PC-9 (cell line): ENCODE measurements around the gene ACOX1. TPM values are rescaled to one million over a fixed set of nuclear protein-coding genes. Genes with fewer than 3 reads are reported as not detected.
A peak's percentile ranks its signal among the peaks of the same experiment; 100 is the strongest.

Experiments used
- BruUV-seq: library from RNA; stranded (reverse); fragments of 400-500 nt; replicated peaks from 2 replicates; lab custom pipeline; 2021; lab: Mats Ljungman, UMichigan
- CTCF ChIA-PET: fragments of 300-600 bp; sonication (Branson Sonifier 250); formaldehyde crosslinking; loops from one replicate; lab custom pipeline; 2022; ENCODE audit warnings: antibody characterized with exemption; lab: Charles Lee
- POLR2A ChIA-PET: fragments of 300-600 bp; sonication (Branson Sonifier 250); formaldehyde crosslinking; loops from one replicate; lab custom pipeline; 2022; ENCODE audit warnings: antibody characterized with exemption; ENCODE audit not compliant: unreplicated experiment; lab: Charles Lee
- DNase-seq, 2 experiments: peaks; one replicate each; pipeline versions ENCODE4 v3.0.0 to v3.0.0-alpha.2; 2015 to 2022; ENCODE audit warnings: mixed read lengths in 1 of 2
- H2AFZ ChIP-seq: fragments of 200-600 bp; sonication (generic); 2 replicates; pipeline ENCODE4 v1.8.1; 2017; ENCODE audit warnings: antibody characterized with exemption
- H3F3A ChIP-seq: fragments of 200-600 bp; sonication (generic); 2 replicates; pipeline ENCODE4 v1.8.1; 2017; ENCODE audit warnings: antibody characterized with exemption, mild to moderate bottlenecking, low read depth; ENCODE audit not compliant: insufficient read depth
- H3K27ac ChIP-seq: fragments of 200-600 bp; sonication (generic); 2 replicates; pipeline ENCODE4 v1.6.1; 2016; ENCODE audit warnings: mixed run types
- H3K27me3 ChIP-seq: fragments of 200-600 bp; sonication (generic); 2 replicates; pipeline ENCODE4 v1.6.1; 2016; ENCODE audit warnings: low read depth, mixed run types; ENCODE audit not compliant: insufficient read depth
- H3K36me3 ChIP-seq: fragments of 200-600 bp; sonication (generic); 2 replicates; pipeline ENCODE4 v1.6.1; 2016; ENCODE audit warnings: low read depth, mixed run types
- H3K4me1 ChIP-seq: fragments of 200-600 bp; sonication (generic); replicated peaks from 2 replicates; pipeline ENCODE4 v1.6.1; 2016; ENCODE audit warnings: mixed run types; ENCODE audit not compliant: insufficient read depth
- H3K4me2 ChIP-seq: fragments of 200-600 bp; sonication (generic); 2 replicates; pipeline ENCODE4 v1.6.1; 2017; ENCODE audit warnings: mixed run types
- H3K4me3 ChIP-seq: fragments of 200-600 bp; sonication (generic); 2 replicates; pipeline ENCODE4 v1.6.1; 2016; ENCODE audit warnings: mixed run types
- H3K79me2 ChIP-seq: fragments of 200-600 bp; sonication (generic); 2 replicates; pipeline ENCODE4 v1.6.1; 2017; ENCODE audit warnings: low read depth, mixed run types
- H3K9me2 ChIP-seq: fragments of 200-600 bp; sonication (generic); 2 replicates; pipeline ENCODE4 v1.8.1; 2017; ENCODE audit warnings: mild to moderate bottlenecking; ENCODE audit not compliant: insufficient read depth
- H3K9me3 ChIP-seq: fragments of 200-600 bp; sonication (generic); 2 replicates; pipeline ENCODE4 v1.8.1; 2016; ENCODE audit warnings: low read depth; ENCODE audit not compliant: insufficient read depth
- H4K20me1 ChIP-seq: fragments of 200-600 bp; sonication (generic); 2 replicates; pipeline ENCODE4 v1.8.1; 2017; ENCODE audit not compliant: insufficient read depth
- CTCF ChIP-seq: fragments of 200-600 bp; sonication (generic); conservative IDR thresholded peaks from 2 replicates; pipeline ENCODE4 v1.6.1; 2017; ENCODE audit warnings: mixed run types, antibody characterized with exemption, mild to moderate bottlenecking, moderate library complexity
- EZH2 ChIP-seq: fragments of 200-600 bp; sonication (generic); IDR thresholded peaks from 2 replicates; pipeline ENCODE4 v1.8.0; 2017; ENCODE audit warnings: antibody characterized with exemption, low read depth
- intact Hi-C: fragments of 100-400 bp; cut with micrococcal nuclease; formaldehyde crosslinking; loops from one replicate; pipeline ENCODE4 v1.10.0; 2022; ENCODE audit not compliant: unreplicated experiment
- total RNA-seq: library from RNA; stranded (reverse); gene quantifications from 2 replicates; pipeline ENCODE4 v1.2.3, GENCODE V29; 2021

The ACOX1 gene
- total RNA-seq, 1 experiment from 2014 or later, result 35.5 TPM

DNA sequence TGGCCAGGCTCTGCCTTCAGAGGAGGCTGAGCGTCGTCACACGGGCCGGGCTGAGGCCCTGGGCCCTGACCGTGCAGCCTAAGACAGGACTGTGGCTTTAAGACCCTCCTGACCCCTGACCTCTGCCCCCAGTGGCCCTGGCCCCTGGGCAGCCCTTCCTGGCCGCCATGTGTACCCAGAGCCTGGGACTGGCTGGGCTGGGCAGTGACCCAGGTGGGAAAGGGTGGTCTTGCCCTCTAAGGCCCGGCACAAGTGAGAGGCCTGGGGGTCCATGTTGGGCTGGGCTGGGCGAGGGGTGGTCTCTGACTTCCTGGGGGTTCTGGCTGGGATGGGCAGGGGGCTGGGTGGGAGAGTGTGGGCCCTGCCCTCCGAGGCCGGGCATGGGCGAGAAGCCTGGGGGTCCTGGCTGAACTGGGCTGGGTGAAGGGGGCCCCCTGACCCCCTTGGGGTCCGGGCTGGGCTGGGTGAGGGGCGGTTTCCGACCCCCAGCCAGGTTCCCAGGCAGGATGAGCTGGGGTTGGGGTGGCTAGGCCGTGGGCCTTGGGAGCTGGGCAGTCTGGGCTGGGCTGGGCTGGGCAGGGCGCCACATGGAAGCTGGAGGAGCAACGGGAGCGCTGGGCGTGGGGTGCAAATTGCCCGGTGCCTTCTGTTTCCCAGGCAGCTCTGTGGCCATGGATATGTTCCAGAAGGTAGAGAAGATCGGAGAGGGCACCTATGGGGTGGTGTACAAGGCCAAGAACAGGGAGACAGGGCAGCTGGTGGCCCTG lies 22.0 kb upstream of the ACOX1 start, which contains the start of gene CDK3:
Gene CDK3, plus strand, starts transcription at position 101 of the 767 bp plus-strand sequence. Its CDS starts 571 bp downstream, at position 672.
- no peaks in the 10 kb centered on the region for H3K36me3 ChIP-seq
- no peak within 1 kb of the TSS for H3K4me2 ChIP-seq
- H3K79me2 ChIP-seq, result no peaks in the 10 kb centered on the region
- intact Hi-C loops, result loop anchor here (10.0 kb wide), 1 partner anchor 226 kb away; a partner anchor contains a TSS
- H3K4me3 ChIP-seq, result no peak within 1 kb of the TSS
- TF ChIP-seq EZH2 (no peak), CTCF (peak; percentile 63)
- no peaks in the 10 kb centered on the region for H4K20me1 ChIP-seq
- H2AFZ ChIP-seq, result no peak within 1 kb of the TSS
- H3K9me3 ChIP-seq, result no peaks in the 10 kb centered on the region
- peaks cover 44% of the 10 kb centered on the region for H3K4me1 ChIP-seq
- H3F3A ChIP-seq, result peaks cover 57% of the 10 kb centered on the region
- POLR2A ChIA-PET, result interaction anchor here (0.6 kb wide), 1 partner anchor 221 kb away, joined by 3 read pairs; no protein-coding TSS in a partner anchor
- no peaks in the 10 kb centered on the region for H3K9me2 ChIP-seq
- H3K27me3 ChIP-seq, result no peaks in the 10 kb centered on the region
- no TSS peak for BruUV-seq
- DNase-seq, result no peak
- CTCF ChIA-PET, result interaction anchor here (0.6 kb wide), 1 partner anchor 66 kb away, joined by 13 read pairs; no protein-coding TSS in a partner anchor
- no peak within 1 kb of the TSS for H3K27ac ChIP-seq

DNA sequence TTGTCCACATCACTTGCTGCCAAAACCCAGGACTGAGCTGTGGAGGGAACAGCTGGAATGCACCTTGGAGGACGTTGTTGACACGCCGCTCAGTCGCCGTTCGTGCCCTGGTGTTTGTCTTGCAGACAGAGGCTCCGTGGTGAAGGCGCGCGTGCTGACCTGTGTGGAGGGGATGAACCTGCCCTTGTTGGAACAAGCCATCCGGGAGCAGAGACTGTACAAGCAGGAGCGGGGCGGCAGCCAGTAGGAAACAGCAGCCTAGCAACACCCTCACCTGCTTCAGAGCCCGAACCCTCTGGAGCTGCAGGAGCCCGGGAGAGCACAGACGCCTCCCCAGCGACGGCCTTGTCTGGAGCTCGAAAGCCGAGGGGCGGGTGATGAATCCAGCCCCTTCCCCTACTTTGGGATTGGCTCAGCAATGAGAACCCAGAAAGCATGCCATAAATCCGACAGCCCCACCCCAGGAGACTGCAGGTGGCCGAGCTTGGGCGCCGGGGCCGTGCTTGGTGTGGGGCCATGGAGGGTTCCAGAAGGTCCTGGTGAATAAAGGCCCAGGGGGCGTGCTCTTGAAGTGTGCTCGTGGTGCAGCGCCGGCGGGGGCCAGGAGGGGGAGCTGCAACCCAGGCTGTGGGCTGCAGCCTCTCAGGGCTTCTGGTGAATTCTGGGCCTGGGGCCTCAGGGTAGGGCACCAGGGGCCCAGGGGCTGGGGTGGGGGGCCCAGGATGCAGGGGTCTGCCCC lies 21.2 kb upstream of the ACOX1 start:
- no TSS peak for BruUV-seq
- Histone ChIP-seq H3K27me3 (no peaks in the 10 kb centered on the region), H3K4me3 (no peak overlapping the region), H3K4me2 (no peak overlapping the region), H3F3A (peaks cover 55% of the 10 kb centered on the region), H3K9me3 (no peaks in the 10 kb centered on the region), H3K9me2 (no peaks in the 10 kb centered on the region), H4K20me1 (no peaks in the 10 kb centered on the region), H3K79me2 (no peaks in the 10 kb centered on the region), H3K36me3 (no peaks in the 10 kb centered on the region), H3K27ac (no peak overlapping the region), H2AFZ (no peak overlapping the region), H3K4me1 (peaks cover 51% of the 10 kb centered on the region)
- ChIA-PET CTCF (interaction anchor here (0.6 kb wide), 1 partner anchor 67 kb away, joined by 13 read pairs; no protein-coding TSS in a partner anchor), POLR2A (interaction anchor here (0.5 to 0.6 kb wide), 3 partner anchors 18 to 220 kb away, joined by 3 read pairs; partner anchors contain the start of gene EXOC7)
- intact Hi-C loops, result loop anchor here (10.0 kb wide), 1 partner anchor 225 kb away; a partner anchor contains a TSS
- DNase-seq, result peak in 1 of 2 experiments; percentile 52
- TF ChIP-seq CTCF (peak; percentile 88), EZH2 (no peak)

DNA sequence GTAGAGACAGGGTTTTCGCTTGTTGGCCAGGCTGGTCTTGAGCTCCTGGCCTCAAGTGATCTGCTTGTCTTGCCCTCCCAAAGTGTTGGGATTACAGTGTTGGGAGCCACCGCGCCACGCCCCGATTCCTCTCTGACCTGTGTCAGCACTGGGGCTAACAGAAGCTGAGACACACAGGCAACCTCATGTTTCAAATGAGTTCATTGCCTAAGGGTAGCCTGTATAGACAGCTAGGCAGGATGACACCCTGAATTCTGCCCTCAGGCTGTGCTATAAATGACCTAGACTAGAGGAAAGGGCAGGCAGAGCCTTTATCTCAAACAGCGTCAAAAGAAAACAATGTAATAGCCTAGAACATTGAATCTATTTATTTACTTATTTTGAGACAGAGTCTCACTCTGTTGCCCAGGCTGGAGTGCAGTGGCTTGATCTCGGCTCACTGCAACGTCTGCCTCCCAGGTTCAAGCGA lies 19.4 kb upstream of the ACOX1 start:
- no peak overlapping the region for H3K4me3 ChIP-seq
- BruUV-seq, result no TSS peak
- CTCF ChIA-PET, result interaction anchor here (0.5 to 0.8 kb wide), 5 partner anchors 11 to 366 kb away, joined by 3 to 18 read pairs (median 3); no protein-coding TSS in a partner anchor
- H3K79me2 ChIP-seq, result no peaks in the 10 kb centered on the region
- H3K4me1 ChIP-seq, result peaks cover 63% of the 10 kb centered on the region
- no peaks in the 10 kb centered on the region for H3K9me2 ChIP-seq
- no peaks in the 10 kb centered on the region for H3K27me3 ChIP-seq
- peak overlapping the region; percentile 92 for H3K27ac ChIP-seq
- no peaks in the 10 kb centered on the region for H3K36me3 ChIP-seq
- peak; percentile 64 to 92 for DNase-seq
- no peak overlapping the region for H2AFZ ChIP-seq
- no peaks in the 10 kb centered on the region for H4K20me1 ChIP-seq
- intact Hi-C loops, result loop anchor here (1.0 kb wide), 1 partner anchor 15 kb away; no protein-coding TSS in a partner anchor
- no peaks in the 10 kb centered on the region for H3K9me3 ChIP-seq
- H3K4me2 ChIP-seq, result peak overlapping the region; percentile 94
- POLR2A ChIA-PET, result interaction anchor here (0.6 to 0.7 kb wide), 3 partner anchors 56 to 277 kb away, joined by 3 to 4 read pairs (median 3); no protein-coding TSS in a partner anchor
- H3F3A ChIP-seq, result peaks cover 67% of the 10 kb centered on the region
- TF ChIP-seq CTCF (no peak), EZH2 (no peak)
